Hepatocyte (in vitro differentiated cells): ENCODE data around the gene HHLA2.

Source experiments
- CTCF ChIP-seq: fragments of 200-600 bp; sonication (generic); IDR thresholded peaks from 2 replicates; pipeline ENCODE4 v1.5.1; 2016; ENCODE audit warnings: antibody characterized with exemption, mild to moderate bottlenecking; ENCODE audit not compliant: poor library complexity
- EZH2 ChIP-seq: fragments of 200-600 bp; sonication (generic); IDR thresholded peaks from 2 replicates; pipeline ENCODE4 v1.6.1; 2016; ENCODE audit warnings: antibody characterized with exemption, mild to moderate bottlenecking, borderline replicate concordance
- EZH2phosphoT487 ChIP-seq: fragments of 200-600 bp; sonication (generic); IDR thresholded peaks from one replicate; pipeline ENCODE4 v1.6.1; 2018; ENCODE audit warnings: antibody characterized with exemption, mild to moderate bottlenecking, low read depth, moderate library complexity; ENCODE audit not compliant: unreplicated experiment, severe bottlenecking

GRCh38 chr3:108342837-108343486 lies 46.6 kb downstream of the HHLA2 start:
- TF ChIP-seq CTCF (no peak), EZH2phosphoT487 (no peak), EZH2 (no peak)
